HG02588 (cell line): Measurements from ENCODE around the gene NRN1L.
"Not testable (repeated sequence)": the region's sequence is repeated elsewhere in the genome, so short reads cannot be mapped to it uniquely, and the experiment has no call there.

Experiments
- ATAC-seq: cut with Tn5 transposase; IDR thresholded peaks from one replicate; pipeline ENCODE4 v1.9.1; 2021; ENCODE audit warnings: mild to moderate bottlenecking, moderate library complexity; ENCODE audit not compliant: unreplicated experiment

Gene NRN1L

DNA sequence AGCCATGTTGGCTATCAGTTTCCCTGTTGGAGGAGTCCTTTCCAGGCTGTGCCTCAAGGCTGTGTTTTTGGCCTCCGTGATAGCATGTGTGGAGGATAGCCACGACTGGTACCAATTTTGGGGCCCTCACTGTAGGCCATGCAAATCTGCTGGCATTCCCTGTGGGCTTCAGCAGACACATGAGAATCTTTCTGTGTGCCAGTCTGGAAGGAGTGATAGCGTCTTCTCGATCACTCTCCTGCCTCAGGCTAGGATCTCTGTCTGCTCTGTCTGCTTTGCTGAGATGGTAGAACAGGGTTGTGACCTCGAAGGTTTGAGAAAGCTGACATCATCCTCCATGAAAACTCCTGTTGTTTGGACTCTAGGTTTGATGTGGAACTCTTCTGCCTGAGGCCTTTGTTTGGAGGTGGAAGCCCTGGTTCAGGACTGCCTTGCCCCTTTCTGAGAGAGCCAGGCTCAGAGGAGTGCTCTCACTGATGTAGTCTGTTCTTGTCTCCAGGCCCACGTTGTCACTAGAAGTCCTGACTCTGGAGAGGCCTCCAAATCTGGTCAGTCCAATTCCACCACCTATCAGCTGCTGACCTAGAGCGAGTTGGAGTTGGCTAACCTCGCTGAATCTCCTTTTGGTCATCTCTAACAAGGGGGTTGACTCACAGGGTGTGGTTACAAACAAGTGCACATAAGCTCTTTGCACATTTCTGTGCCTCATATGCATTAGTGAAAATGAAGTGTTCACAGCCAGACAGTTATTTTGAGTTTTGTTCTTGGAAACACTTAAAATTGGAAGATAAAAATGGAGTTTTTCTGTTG, 23.9 kb upstream of the NRN1L start:
- ATAC-seq, result no peak

DNA sequence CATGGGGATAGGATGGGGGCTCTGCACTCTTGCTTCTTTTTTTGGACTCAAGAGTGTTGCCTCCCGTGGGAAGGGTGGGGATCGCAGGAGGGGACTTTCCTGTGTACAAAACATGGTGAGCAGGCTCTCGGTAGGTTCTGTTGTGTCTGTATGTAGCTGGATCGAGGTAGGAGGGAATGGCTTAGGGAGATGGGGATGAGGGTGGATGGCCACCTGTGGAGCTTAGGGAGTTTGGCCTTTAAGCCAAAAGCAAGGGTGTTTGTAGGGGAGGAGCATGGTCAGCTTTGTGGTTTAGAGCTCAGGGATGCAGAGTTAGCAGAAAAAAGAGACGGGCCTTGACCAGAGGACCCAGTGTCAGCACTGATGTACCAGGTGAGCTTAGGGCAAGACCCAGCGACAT, 22.8 kb upstream of the NRN1L start:
- ATAC-seq, result no peak

DNA sequence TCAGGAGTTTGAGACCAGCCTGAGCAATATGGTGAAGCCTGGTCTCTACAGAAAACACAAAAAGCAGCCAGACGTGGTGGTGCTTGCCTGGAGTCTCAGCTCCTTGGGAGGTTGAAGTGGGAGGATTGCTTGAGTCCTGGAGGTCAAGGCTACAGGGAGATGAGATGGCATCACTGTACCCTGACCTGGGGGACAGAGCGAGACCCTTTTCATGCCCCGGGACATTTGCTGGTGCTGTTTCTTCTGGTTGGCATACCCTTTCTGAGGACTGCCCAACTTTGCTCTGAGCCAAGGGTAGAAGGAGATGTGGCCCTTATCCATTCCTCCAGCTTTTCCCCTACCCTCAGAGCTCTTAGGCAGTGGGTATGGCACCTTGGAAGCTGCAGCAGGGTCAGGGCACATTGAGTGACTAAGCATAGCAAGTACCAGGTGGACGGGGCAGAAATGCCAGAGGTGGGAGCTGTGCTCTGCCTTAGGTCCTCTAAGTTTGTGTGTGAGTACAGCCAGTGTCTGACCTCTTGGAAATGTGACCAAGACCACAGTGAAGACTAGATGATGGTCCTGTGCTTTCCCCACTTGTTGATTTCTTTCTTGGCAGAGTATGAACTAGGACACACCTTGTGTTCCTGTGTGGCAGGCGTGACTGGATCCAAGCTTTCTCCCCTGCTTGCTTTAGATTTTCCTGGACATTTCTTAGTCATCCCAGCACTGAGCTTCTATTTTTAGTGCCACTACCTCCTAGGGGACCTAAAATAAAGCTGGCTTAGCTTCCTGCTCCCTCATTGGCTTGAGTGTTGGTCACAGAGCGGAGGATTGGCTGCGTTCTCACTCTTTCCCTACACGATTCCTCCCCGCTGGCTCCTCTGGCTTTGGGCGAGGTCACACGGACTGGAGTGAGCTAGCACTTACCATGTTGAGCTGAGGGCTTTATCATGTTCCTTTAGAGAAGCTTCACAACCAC, 21.8 kb upstream of the NRN1L start:
- no peak for ATAC-seq

DNA sequence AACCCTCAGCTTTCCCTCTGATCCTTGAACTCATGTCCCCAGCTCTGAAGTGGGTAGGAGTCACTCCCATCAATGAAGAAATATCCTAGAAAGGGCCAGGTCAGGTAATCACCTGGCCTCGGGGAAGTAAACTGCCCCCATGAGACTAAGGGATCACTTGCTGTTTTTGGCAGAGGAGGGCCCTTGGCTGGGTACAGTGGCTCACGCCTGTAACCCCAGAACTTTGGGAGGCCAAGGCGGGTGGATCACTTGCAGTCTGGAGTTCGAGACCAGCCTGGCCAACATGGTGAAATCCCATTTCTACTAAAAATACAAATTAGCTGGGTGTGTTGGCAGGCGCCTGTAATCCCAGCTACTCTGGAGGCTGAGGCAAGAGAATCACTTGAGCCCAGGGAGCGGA, 20.6 kb upstream of the NRN1L start:
- not testable (repeated sequence) for ATAC-seq

DNA sequence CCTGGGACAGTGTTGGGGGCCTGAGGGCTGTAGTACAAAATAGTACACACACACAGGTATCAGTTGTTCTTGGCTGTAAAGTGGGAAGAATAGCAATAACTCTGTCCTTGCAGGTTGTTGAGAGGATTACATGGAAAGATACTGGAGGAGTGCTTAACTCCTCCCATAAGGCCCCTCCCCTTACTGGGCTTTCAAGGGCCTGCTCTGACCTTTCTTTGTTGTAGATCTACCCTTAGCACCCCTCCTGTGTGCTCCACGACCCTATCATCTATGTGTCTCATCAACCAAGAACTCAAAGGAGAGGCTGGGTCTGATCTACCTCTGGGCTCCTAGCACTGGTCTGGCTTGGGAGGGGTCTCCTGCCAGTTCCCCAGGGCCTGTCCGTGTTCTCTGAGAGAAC, 20.1 kb upstream of the NRN1L start:
- no peak for ATAC-seq

DNA sequence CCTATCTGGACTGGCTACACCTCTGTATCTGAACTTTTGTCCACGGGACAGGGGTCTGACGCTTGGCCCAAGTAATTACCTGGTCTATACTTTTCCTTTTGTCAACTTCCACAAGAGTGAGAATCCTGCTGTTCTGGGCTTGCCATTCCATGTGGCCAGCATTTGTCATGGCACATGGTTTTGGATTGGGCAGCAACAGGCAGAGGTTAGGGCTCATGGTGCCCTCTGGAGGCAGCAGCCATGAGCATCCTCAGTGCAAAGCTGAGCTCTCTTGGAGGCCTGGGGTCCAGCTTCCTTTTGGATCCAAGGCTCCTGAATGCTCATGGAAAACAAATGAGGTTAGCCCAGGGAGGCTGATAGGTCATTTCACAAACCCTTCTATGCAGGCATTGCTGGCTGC, 19.4 kb upstream of the NRN1L start:
- ATAC-seq, result no peak

DNA sequence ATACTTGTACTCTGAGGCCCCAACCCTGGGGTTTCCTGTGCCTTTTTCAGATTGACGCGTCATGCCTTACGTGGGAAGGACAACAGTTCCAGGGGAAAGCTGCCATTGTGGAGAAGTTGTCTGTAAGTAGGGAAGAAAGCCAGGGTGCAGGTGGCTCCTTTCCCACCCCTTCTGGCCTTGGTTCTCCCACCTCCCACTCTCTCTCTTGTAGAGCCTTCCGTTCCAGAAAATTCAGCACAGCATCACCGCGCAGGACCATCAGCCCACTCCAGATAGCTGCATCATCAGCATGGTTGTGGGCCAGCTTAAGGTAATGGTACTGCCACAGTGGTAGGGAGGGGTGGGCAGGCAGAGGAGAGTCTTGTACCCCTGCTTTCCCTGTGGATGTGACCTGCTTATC, 16.4 kb upstream of the NRN1L start:
- ATAC-seq, result no peak

DNA sequence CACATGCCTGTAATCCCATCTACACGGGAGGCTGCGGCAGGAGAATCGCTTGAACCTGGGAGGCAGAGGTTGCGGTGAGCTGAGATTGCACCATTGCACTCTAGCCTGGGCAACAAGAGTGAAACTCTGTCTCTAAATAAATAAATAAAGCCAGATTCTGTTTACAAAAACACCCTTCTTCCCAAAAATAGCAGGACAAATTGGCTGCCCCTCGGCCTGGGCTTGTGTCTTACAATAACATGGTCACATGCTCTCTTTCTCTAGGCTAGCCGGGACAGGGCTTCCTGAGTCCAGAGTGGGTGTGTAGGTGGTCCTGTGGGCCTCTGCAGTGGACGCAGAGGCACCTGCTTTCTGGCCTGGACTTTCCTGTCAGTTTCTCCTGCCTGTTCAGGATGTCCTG, 15.0 kb upstream of the NRN1L start:
- ATAC-seq, result no peak

DNA sequence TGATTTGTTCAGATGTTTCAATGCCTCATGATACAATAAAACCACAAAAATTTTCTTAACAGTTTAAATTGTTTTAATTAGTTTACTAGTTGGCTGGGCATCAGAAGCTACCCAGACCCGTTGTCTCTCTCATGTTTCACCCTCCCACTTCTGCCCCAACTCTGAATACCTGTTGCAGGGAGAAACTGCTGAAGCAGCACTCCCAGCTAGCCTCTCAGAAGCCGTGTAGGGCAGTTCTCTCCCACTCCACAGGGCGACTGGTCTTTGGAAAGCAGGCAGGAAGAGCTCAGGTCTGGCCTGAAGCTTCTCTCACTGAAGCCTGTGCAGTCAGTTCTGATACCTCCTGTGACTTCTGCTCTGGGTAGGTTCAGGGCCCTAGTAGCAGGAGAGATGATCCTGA, 13.4 kb upstream of the NRN1L start:
- no peak for ATAC-seq

DNA sequence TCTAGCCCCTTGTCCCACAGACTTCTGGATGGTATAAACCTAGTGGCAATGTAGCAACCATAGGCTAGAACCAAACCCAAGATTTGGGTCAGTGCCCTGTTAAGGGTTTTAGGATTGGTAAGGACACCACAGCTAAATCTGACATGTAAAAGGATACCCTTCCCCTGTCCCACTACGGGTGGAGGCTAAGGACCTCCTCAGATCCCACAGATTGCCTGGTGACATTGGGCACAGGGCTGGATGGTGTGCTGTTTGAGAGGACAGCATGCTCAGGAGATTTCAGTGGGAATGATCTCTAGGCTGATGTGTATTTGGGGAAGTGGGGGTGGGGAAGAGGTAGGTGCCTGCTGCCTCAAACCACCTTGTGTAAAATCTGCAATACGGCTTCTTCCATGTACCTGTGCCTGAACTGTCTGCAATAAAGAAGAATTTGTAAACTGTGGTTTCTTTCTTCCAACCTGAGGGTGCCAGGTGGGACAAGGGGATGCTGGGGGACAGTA, 12.5 kb upstream of the NRN1L start:
- ATAC-seq, result no peak

DNA sequence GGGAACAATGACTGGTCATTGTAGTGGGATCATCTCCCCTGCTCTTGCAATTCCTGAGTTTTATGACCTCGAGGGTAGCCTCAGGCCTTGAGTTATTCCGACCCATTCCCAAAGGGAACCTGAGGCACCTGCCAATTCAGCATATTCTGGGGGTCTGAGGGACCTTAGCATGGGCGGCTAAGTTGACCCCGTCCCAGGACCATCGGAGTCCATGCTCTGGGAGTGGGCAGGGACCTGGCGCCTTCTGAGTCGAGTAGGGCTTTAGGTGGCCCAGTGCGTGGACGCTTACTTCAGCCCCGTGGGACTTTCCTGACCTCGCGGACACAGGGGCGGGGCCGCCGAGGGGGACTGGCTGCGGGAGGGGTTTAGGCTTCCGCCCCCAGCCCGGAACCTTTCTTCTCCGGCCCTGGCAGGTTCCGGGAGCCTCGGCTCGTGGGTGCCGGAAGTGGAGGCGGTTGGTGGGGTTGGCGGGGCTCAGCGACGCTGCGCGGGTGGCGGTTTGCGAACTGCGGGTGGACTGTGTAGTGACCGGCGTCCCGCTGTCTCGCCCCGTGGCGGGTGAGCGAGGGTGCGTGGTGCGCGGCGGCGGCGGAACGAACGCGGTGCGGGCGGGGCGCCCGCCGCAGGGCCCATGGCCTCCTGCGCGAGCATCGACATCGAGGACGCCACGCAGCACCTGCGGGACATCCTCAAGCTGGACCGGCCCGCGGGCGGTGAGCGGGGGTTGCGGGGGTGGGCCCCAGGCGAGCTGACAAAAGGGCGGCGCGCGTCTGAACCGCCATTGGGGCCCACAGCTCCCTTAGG, 11.9 kb upstream of the NRN1L start, which contains the start of gene EDC4:
Gene EDC4, plus strand, starts transcription at position 422 of the 804 bp plus-strand sequence. Its CDS starts 210 bp downstream, at position 632.
- peak; percentile 76 for ATAC-seq

DNA sequence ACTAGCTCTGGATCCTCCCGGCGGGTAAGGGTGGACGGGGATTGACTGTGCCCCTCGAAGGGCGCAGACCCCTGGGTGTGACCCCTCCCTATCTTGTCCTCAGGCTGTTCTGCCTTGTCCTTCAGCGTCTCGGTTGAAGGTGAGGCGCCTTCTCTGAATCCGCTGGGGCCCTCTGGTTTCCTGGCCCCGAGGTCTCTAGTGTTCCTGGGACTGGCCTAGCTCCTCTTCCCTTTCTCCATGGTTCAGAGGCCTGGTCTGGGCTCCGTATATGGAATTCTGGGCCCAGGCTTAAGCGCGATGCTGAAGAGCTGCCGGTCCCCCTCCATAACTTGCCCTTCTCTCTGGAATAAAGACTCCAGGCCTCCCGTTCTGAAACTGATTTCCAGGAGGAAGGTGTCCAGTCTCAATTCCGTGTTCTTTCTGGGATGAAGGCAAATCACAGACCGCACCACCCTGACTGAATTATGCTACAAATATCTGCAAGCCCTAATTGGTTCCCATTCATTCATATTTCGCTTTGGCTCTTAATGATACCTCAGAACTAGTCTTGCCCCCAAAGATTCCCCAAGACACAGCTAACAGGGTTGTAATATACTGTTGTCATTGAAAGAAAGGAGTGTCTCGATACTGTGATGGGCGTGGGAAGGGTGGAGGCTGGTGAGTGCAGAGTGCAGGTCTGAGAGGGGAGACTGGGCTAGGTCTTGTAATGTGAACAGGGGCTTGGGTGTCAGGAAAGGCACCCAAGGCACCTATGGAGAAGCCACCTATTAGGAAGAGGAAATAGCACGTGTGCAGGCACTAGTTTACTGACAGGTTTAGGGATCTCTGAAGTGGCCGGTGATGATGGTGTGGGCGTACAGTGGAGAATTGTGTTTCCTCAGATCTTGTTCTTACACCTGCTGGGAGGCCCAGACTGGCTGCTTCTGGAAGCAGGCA, 11.0 kb upstream of the NRN1L start:
- no peak for ATAC-seq

DNA sequence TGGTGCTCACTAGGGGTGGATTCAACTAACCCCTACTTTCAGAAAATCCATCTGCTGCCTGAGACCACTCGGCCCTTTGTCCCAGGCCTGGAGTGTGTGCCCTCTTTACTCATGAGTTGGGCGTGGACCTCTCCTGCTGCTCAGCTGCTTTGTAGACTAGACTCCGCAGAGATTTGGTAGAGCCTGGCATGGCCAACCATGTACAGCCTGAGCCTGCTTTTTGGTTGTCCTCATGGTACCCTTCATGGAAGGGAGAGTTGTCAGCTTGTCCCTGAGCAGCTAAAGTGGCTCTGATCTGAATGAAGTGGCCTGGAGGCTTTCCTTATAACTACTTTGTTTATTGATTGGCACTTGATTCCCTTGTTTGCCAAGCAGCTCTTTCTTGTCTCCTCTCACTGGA, 10.3 kb upstream of the NRN1L start:
- no peak for ATAC-seq

DNA sequence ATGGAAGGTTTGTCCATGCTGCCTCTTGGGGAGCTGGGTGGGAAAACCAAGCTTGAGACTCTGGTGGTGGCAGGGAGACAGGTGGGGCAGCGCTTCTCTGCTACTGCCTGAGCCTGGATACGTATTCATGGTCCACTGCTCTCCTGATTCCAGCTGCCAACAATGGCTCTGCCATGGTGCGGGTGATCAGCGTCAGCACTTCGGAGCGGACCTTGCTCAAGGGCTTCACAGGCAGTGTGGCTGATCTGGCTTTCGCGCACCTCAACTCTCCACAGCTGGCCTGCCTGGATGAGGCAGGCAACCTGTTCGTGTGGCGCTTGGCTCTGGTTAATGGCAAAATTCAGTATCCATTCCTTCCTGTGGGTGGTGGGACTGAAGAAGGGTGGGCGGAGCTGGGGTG, 7.6 kb upstream of the NRN1L start:
- ATAC-seq, result no peak

DNA sequence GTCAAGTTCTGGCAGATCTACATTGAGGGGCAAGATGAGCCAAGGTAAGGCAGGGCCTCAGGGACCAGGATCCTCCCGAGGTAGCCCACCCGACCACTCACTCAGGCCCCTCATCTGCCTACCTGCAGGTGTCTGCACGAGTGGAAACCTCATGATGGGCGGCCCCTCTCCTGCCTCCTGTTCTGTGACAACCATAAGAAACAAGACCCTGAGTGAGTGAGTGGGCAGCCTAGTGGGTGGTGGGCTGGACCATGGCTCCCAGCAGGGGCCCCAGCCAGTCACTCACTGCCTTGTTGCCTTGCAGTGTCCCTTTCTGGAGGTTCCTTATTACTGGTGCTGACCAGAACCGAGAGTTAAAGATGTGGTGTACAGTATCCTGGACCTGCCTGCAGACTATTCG, 6.5 kb upstream of the NRN1L start:
- ATAC-seq, result no peak

DNA sequence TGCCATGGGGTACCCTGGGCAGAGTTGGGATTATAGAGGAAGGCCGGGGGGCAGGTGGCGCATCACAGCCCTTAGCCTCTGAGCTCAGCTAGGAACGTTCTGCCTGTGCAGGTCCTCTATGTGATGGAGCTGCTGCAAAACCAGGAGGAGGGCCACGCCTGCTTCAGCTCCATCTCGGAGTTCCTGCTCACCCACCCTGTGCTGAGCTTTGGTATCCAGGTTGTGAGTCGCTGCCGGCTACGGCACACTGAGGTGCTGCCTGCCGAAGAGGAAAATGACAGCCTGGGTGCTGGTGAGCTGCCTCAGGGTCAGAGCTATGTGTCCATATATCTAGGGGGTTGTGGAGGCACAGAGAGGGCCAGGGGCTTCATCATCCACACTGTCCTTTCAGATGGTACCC, 5.8 kb upstream of the NRN1L start:
- no peak for ATAC-seq

DNA sequence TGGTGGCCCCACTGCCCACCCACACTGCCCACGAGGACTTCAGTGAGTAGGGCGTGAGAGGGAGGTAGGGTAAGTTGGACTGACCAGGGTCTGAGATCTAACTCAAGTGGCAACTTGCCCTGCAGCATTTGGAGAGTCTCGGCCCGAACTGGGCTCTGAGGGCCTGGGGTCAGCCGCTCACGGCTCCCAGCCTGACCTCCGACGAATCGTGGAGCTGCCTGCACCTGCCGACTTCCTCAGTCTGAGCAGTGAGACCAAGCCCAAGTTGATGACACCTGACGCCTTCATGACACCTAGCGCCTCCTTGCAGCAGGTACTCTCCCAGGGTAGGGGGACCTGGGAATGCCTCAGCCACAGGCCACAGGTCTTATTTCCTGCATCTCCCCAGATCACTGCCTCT, 5.2 kb upstream of the NRN1L start:
- ATAC-seq, result no peak

DNA sequence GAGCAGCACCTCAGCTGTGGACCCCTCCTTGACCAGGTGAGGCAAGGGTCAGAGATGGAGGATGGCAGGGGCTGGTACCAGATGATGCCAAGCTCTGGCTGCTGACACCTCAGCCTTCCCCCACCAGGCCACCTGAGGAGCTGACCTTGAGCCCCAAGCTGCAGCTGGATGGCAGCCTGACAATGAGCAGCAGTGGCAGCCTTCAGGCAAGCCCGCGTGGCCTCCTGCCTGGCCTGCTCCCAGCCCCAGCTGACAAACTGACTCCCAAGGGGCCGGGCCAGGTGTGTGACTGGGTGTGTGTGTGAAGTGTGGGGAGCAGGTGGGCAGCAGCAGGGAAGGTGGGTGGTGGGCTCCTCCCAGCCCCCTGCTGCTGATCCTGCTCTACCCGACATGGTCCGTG, 4.7 kb upstream of the NRN1L start:
- ATAC-seq, result no peak

DNA sequence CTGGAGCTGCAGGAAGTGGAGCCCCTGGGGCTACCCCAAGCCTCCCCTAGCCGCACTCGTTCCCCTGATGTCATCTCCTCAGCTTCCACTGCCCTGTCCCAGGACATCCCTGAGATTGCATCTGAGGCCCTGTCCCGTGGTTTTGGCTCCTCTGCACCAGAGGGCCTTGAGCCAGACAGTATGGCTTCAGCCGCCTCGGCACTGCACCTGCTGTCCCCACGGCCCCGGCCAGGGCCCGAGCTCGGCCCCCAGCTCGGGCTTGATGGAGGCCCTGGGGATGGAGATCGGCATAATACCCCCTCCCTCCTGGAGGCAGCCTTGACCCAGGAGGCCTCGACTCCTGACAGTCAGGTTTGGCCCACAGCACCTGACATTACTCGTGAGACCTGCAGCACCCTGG, 4.1 kb upstream of the NRN1L start:
- no peak for ATAC-seq

DNA sequence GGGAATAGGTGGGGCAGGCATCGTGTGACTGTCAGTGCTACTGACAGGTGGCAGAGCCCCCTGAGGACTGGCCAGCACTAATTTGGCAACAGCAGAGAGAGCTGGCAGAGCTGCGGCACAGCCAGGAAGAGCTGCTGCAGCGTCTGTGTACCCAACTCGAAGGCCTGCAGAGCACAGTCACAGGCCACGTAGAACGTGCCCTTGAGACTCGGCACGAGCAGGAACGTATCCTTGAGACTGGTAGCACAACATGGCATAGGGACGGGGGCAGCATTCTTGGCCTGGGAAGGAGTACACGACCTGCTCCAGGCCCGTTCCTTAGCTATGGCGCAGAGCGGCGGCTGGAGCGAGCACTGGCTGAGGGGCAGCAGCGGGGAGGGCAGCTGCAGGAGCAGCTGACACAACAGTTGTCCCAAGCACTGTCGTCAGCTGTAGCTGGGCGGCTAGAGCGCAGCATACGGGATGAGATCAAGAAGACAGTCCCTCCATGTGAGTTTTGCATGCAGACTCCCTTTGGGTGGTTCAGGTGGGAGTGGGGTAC, 3.0 kb upstream of the NRN1L start:
- ATAC-seq, result no peak
